DOHH2 (cell line): ENCODE results near the gene CALCR.

Experiments
- H3F3A ChIP-seq: fragments of 200-600 bp; sonication (generic), shearing (Covaris generic); 2 replicates; pipeline ENCODE4 v1.6.0; 2016; ENCODE audit warnings: antibody characterized with exemption, mild to moderate bottlenecking; ENCODE audit not compliant: control insufficient read depth, insufficient read depth
- H3K27ac ChIP-seq: fragments of 200-600 bp; sonication (generic); 2 replicates; pipeline ENCODE4 v1.5.1; 2014; ENCODE audit warnings: low read depth, mild to moderate bottlenecking, low read length, moderate library complexity
- H3K27me3 ChIP-seq: fragments of 200-600 bp; sonication (generic); 2 replicates; pipeline ENCODE4 v1.6.1; 2014; ENCODE audit warnings: mild to moderate bottlenecking, low read length, mixed read lengths; ENCODE audit not compliant: control insufficient read depth
- H3K36me3 ChIP-seq: fragments of 200-600 bp; sonication (generic); 2 replicates; pipeline ENCODE4 v1.6.1; 2014; ENCODE audit warnings: mild to moderate bottlenecking, low read length, moderate library complexity, mixed read lengths; ENCODE audit not compliant: control insufficient read depth
- H3K4me1 ChIP-seq: fragments of 200-600 bp; sonication (generic); 2 replicates; pipeline ENCODE4 v1.6.1; 2014; ENCODE audit warnings: mild to moderate bottlenecking, low read length, mixed read lengths; ENCODE audit not compliant: control insufficient read depth
- H3K4me2 ChIP-seq: fragments of 200-600 bp; sonication (generic); 2 replicates; pipeline ENCODE4 v1.6.0; 2014; ENCODE audit warnings: mild to moderate bottlenecking, low read length, moderate library complexity
- H3K4me3 ChIP-seq: fragments of 200-600 bp; sonication (generic); 2 replicates; pipeline ENCODE4 v1.5.1; 2014; ENCODE audit warnings: mild to moderate bottlenecking, low read length, mixed read lengths
- H3K79me2 ChIP-seq: fragments of 200-600 bp; sonication (generic); 2 replicates; pipeline ENCODE4 v1.6.1; 2014; ENCODE audit warnings: mild to moderate bottlenecking, low read length, mixed read lengths; ENCODE audit not compliant: control insufficient read depth
- H3K9me2 ChIP-seq: fragments of 200-600 bp; sonication (generic); replicated peaks from 2 replicates; pipeline ENCODE4 v1.6.1; 2014; ENCODE audit warnings: mild to moderate bottlenecking, low read length, mixed read lengths; ENCODE audit not compliant: control insufficient read depth
- H3K9me3 ChIP-seq: fragments of 200-600 bp; sonication (generic); 2 replicates; pipeline ENCODE4 v1.6.1; 2014; ENCODE audit warnings: antibody characterized with exemption, low read length, mixed read lengths; ENCODE audit not compliant: control insufficient read depth, insufficient read depth
- H4K20me1 ChIP-seq: fragments of 200-600 bp; sonication (generic); 2 replicates; pipeline ENCODE4 v1.6.0; 2014; ENCODE audit warnings: low read depth, mild to moderate bottlenecking, antibody characterized with exemption, low read length, moderate library complexity; ENCODE audit not compliant: control insufficient read depth, insufficient read depth
- CTCF ChIP-seq: fragments of 200-600 bp; sonication (generic); IDR thresholded peaks from one replicate; pipeline ENCODE4 v1.5.1; 2014; ENCODE audit warnings: antibody characterized with exemption, mild to moderate bottlenecking, low read depth, low read length; ENCODE audit not compliant: poor library complexity, severe bottlenecking
- EZH2phosphoT487 ChIP-seq: fragments of 200-600 bp; sonication (generic); IDR thresholded peaks from 2 replicates; pipeline ENCODE4 v1.6.1; 2017; ENCODE audit warnings: borderline replicate concordance, mild to moderate bottlenecking, antibody characterized with exemption, low read length, moderate library complexity, mixed read lengths

CALCR gene

DNA sequence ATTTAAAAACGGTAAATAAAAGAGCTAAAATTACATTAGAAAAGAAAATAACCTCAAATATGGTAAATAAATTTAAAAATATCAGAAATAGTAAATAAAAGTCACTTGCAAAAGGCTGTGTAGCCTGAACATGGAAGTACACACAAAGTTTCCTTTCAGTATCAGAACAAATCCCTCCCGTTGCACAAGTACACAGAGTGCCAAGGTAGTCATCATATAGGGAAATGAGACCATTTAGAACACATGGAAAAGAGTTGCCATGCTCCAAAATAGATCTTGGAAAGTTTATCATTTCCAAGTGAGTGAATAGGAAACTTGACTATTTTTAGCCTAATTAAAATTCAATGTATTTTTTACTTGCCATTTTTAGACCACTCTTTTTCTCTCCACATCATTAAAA, 11.6 kb downstream of the CALCR start:
- Histone ChIP-seq H3K4me2 (no peak overlapping the region), H3K27me3 (no peaks in the 10 kb centered on the region), H3K27ac (no peak overlapping the region), H3F3A (no peaks in the 10 kb centered on the region), H3K9me3 (no peaks in the 10 kb centered on the region), H4K20me1 (no peaks in the 10 kb centered on the region), H3K36me3 (no peaks in the 10 kb centered on the region), H3K4me3 (no peak overlapping the region), H3K9me2 (no peaks in the 10 kb centered on the region), H3K4me1 (peaks cover 29% of the 10 kb centered on the region), H3K79me2 (no peaks in the 10 kb centered on the region)
- no peak for TF ChIP-seq EZH2phosphoT487
- no peak for TF ChIP-seq CTCF

- H3K4me2 ChIP-seq, result no peak overlapping the region
- H3K4me1 ChIP-seq, result peaks cover 29% of the 10 kb centered on the region
- H3K27me3 ChIP-seq, result no peaks in the 10 kb centered on the region
- H3K9me3 ChIP-seq, result no peaks in the 10 kb centered on the region
- no peaks in the 10 kb centered on the region for H3K79me2 ChIP-seq
- no peaks in the 10 kb centered on the region for H3K36me3 ChIP-seq
- no peak overlapping the region for H3K4me3 ChIP-seq
- no peak for TF ChIP-seq CTCF
- no peak for TF ChIP-seq EZH2phosphoT487
- no peaks in the 10 kb centered on the region for H4K20me1 ChIP-seq
- no peak overlapping the region for H3K27ac ChIP-seq
- no peaks in the 10 kb centered on the region for H3K9me2 ChIP-seq
- H3F3A ChIP-seq, result no peaks in the 10 kb centered on the region
Observed at GRCh38 chr7:93562106-93562505, 12.4 kb downstream of the CALCR start.

DNA sequence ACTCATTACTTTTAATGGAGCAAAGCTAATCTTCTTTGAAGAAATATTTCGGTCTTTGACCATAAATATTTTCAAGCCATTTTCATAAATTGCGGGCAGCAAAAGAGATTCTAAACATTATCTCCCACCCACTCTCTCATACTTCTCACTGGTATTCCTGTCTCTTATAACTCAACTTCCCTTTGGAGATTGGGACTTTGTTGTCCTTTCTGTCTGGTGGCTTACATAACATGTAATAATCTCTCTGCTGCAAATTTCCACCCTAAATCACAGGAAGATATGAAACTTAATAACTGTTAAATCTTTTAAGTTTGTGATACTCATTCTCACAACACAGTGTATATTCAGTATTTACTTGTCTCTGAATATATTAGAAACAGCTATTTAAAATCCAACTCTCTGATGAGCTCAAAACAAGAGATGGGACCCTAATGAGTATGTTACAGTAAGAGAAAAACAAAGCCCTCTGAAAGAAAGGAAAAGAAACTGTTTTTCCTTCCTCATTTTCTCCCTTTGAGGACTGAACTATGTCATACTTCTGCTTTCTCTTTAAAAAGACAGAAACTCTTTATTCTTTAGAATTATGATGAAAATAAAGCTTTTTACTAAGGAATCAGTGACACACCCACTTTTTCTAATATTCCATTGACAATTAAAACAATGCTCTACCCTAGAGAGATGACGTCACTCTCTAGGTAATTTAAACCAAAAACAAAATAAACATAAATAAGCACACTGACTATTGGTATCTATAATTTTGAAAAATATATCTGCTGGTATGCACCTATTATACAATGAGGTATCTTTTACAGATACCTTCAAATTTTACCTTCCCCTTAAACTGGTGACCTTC, 14.7 kb downstream of the CALCR start:
- Histone ChIP-seq H3K9me3 (no peaks in the 10 kb centered on the region), H3K4me1 (peaks cover 29% of the 10 kb centered on the region), H3K79me2 (no peaks in the 10 kb centered on the region), H3K9me2 (no peaks in the 10 kb centered on the region), H4K20me1 (no peaks in the 10 kb centered on the region), H3K36me3 (no peaks in the 10 kb centered on the region), H3K4me3 (peak overlapping the region; percentile 35), H3K27me3 (no peaks in the 10 kb centered on the region), H3K4me2 (peak overlapping the region; percentile 55), H3K27ac (peak overlapping the region; percentile 53), H3F3A (no peaks in the 10 kb centered on the region)
- TF ChIP-seq EZH2phosphoT487 (no peak), CTCF (no peak)
